ENCODE results near the gene ATP11C. TPM values are rescaled to one million over a fixed set of nuclear protein-coding genes. Genes with fewer than 3 reads are reported as not detected.
A peak's percentile ranks its signal among the peaks of the same experiment; 100 is the strongest.
"Not testable (repeated sequence)": the region's sequence is repeated elsewhere in the genome, so short reads cannot be mapped to it uniquely, and the experiment has no call there.

Gene ATP11C
- total and polyA plus RNA-seq, 12 donors = 3.3 to 29.9 (median 17.0) TPM

- no peaks in the 10 kb centered on the region for H3K27me3 ChIP-seq
- H3K36me3 ChIP-seq (replicated peaks in 1 of 2) = no peaks in the 10 kb centered on the region
- no peak for TF ChIP-seq CTCF (IDR thresholded peaks at IDR 0.05)
- no peak for TF ChIP-seq POLR2A (IDR thresholded peaks at IDR 0.05)
- WGBS, 4 donors = 51 to 61% (median 58%) methylated on average over 6 of the region's 6 CpGs
- DNase-seq = no peak
- H3K4me1 ChIP-seq (replicated peaks in 1 of 2) = no peaks in the 10 kb centered on the region
- peak overlapping the region in 1 of 5 donors; percentile 56 for H3K27ac ChIP-seq
- H3K9me3 ChIP-seq (replicated peaks in 1 of 3) = no peaks in the 10 kb centered on the region
- intact Hi-C loops (cut with DNase I) = no loop called here
- no peak overlapping the region for H3K4me3 ChIP-seq
These were observed 8.2 kb downstream of the ATP11C start for GRCh38 chrX:139924696-139925095.

GRCh38 chrX:139924069-139924695 is 8.7 kb downstream of the ATP11C start:
- H3K27ac ChIP-seq = peak overlapping the region in 1 of 5 donors; percentile 56

GRCh38 chrX:139921142-139921541 is 11.7 kb downstream of the ATP11C start:
- H3K4me1 ChIP-seq (replicated peaks in 1 of 2); H3K4me3 ChIP-seq; H3K36me3 ChIP-seq (replicated peaks in 1 of 2); DNase-seq; intact Hi-C loops (cut with DNase I); H3K9me3 ChIP-seq (replicated peaks in 1 of 3); H3K27me3 ChIP-seq; H3K27ac ChIP-seq: not testable (repeated sequence)
- 73 to 91% (median 78%) methylated on average over 5 to 6 of the region's 6 CpGs for WGBS, 4 donors

More at GRCh38 chrX:139924069-139924695, 8.7 kb downstream of the ATP11C start:
- no peaks in the 10 kb centered on the region for H3K9me3 ChIP-seq (replicated peaks in 1 of 3)
- no peak for DNase-seq
- TF ChIP-seq POLR2A (IDR thresholded peaks at IDR 0.05) (no peak), CTCF (IDR thresholded peaks at IDR 0.05) (no peak)
- H3K4me3 ChIP-seq = no peak overlapping the region
- H3K36me3 ChIP-seq (replicated peaks in 1 of 2) = no peaks in the 10 kb centered on the region
- no peaks in the 10 kb centered on the region for H3K4me1 ChIP-seq (replicated peaks in 1 of 2)
- 62 to 69% (median 64%) methylated on average over 4 to 5 of the region's 5 CpGs for WGBS, 4 donors
- no peaks in the 10 kb centered on the region for H3K27me3 ChIP-seq
- intact Hi-C loops (cut with DNase I) = no loop called here

GRCh38 chrX:139920316-139920715 is 12.5 kb downstream of the ATP11C start:
- Histone ChIP-seq H3K9me3 (replicated peaks in 1 of 3) (no peaks in the 10 kb centered on the region), H3K4me3 (no peak overlapping the region), H3K4me1 (replicated peaks in 1 of 2) (no peaks in the 10 kb centered on the region), H3K36me3 (replicated peaks in 1 of 2) (no peaks in the 10 kb centered on the region), H3K27me3 (no peaks in the 10 kb centered on the region), H3K27ac (no peak overlapping the region)
- DNase-seq = peak in 2 of 7 donors; percentile 24 to 34
- intact Hi-C loops (cut with DNase I) = no loop called here
- 33 to 57% (median 44%) methylated on average over 1 of the region's 1 CpG for WGBS, 4 donors
- TF ChIP-seq POLR2A (IDR thresholded peaks at IDR 0.05) (no peak), CTCF (IDR thresholded peaks at IDR 0.05) (no peak)

GRCh38 chrX:139914421-139914820 is 18.4 kb downstream of the ATP11C start:
- Histone ChIP-seq H3K4me1 (replicated peaks in 1 of 2) (peaks cover 0 to 11% of the 10 kb centered on the region in 2 donors), H3K36me3 (replicated peaks in 1 of 2) (no peaks in the 10 kb centered on the region), H3K9me3 (replicated peaks in 1 of 3) (no peaks in the 10 kb centered on the region), H3K4me3 (no peak overlapping the region), H3K27ac (no peak overlapping the region), H3K27me3 (no peaks in the 10 kb centered on the region)
- DNase-seq = no peak
- intact Hi-C loops (cut with DNase I) = no loop called here
- 90 to 100% (median 95%) methylated on average over 1 of the region's 1 CpG; no CpG with 5 or more reads in 1 of the 4 donors for WGBS, 4 donors
- TF ChIP-seq POLR2A (IDR thresholded peaks at IDR 0.05) = no peak
- no peak for TF ChIP-seq CTCF (IDR thresholded peaks at IDR 0.05)

All from adrenal gland (tissue), 12 donors.